HepG2 (cell line): Measurements from ENCODE around the gene GPR17.

Source experiments
- ETS1 ChIP-seq: sonication (generic); formaldehyde crosslinking; IDR thresholded peaks from 2 replicates; pipeline ENCODE4 v1.4.0; 2020; ENCODE audit warnings: missing genetic modification reagents
- MXD4 ChIP-seq: IDR thresholded peaks from 2 replicates; pipeline ENCODE4 v1.6.1; 2016; ENCODE audit warnings: mild to moderate bottlenecking, missing biosample characterization, missing genetic modification reagents
- ZNF276 ChIP-seq: sonication (generic); formaldehyde crosslinking; IDR thresholded peaks from 2 replicates; pipeline ENCODE4 v1.4.0; 2020; ENCODE audit warnings: mild to moderate bottlenecking, low read depth, missing genetic modification reagents

GRCh38 chr2:127698553-127699355, 52.8 kb downstream of the GPR17 start:
- no peak for TF ChIP-seq MXD4 (CRISPR knock-in tag)
- no peak for TF ChIP-seq ETS1
- TF ChIP-seq ZNF276 (CRISPR knock-in tag): no peak
